A549 (cell line): ENCODE measurements around the gene CACNA1C. TPM values are rescaled to one million over a fixed set of nuclear protein-coding genes. Genes with fewer than 3 reads are reported as not detected.

ENCODE experiments used
- ATAC-seq, 2 experiments: fragments of 200-7000 bp in 1 of 2; fragments of >200 bp in 1 of 2; cut with Nextera tagmentation in 1 of 2; cut with Tn5 transposase in 1 of 2; 3 replicates each; pipeline versions ENCODE4 v1.8.0 to v1.9.1; 2018 to 2020; ENCODE audit warnings: mild to moderate bottlenecking in 1 of 2, moderate library complexity in 1 of 2
- CTCF ChIA-PET: fragments of 300-600 bp; sonication (Branson Sonifier 250); formaldehyde crosslinking; extraction: SDS; loops from one replicate; lab custom pipeline; 2021; ENCODE audit warnings: antibody characterized with exemption, inconsistent platforms; lab: Yijun Ruan, JAX
- POLR2A ChIA-PET: fragments of 350-600 bp; formaldehyde crosslinking; extraction: SDS; loops from one replicate; lab custom pipeline; 2021; ENCODE audit warnings: antibody characterized with exemption, inconsistent platforms; lab: Yijun Ruan, JAX
- DNase-seq, 2 experiments: peaks; one replicate each; pipeline versions ENCODE4 v3.0.0 to v3.0.0-alpha.2; 2011 to 2016; ENCODE audit warnings: low read depth in 1 of 2, low spot score in 1 of 2
- FAIRE-seq: peaks from 2 replicates; lab custom pipeline; 2011; peaks lifted over from hg19 to GRCh38; lab: Jason Lieb, UNC
- H3K27ac ChIP-seq, 2 experiments: fragments of >200 bp; sonication (Bioruptor Twin); formaldehyde crosslinking; 3 replicates each; pipeline ENCODE4 v1.5.1; 2016 to 2017
- H3K4me1 ChIP-seq: fragments of >200 bp; sonication (Bioruptor Twin); formaldehyde crosslinking; 3 replicates; pipeline ENCODE4 v1.6.1; 2016
- H3K4me2 ChIP-seq: fragments of >200 bp; sonication (Bioruptor Twin); formaldehyde crosslinking; 3 replicates; pipeline ENCODE4 v1.6.1; 2016
- H3K4me3 ChIP-seq: fragments of >200 bp; sonication (Bioruptor Twin); formaldehyde crosslinking; 3 replicates; pipeline ENCODE4 v1.5.1; 2016
- H3K9me3 ChIP-seq: fragments of >200 bp; sonication (Bioruptor Twin); formaldehyde crosslinking; 3 replicates; pipeline ENCODE4 v1.6.1; 2016
- BHLHE40 ChIP-seq: IDR thresholded peaks from 2 replicates; pipeline ENCODE4 v1.6.1; 2012; ENCODE audit warnings: low read depth, low read length, inconsistent platforms
- CBX2 ChIP-seq: fragments of 200-600 bp; sonication (generic); IDR thresholded peaks from 2 replicates; pipeline ENCODE4 v1.6.1; 2016; ENCODE audit warnings: low read depth, mild to moderate bottlenecking, borderline replicate concordance
- CBX8 ChIP-seq: fragments of 200-600 bp; sonication (generic); IDR thresholded peaks from 2 replicates; pipeline ENCODE4 v1.6.1; 2016
- EP300 ChIP-seq, 2 experiments: fragments of >200 bp; sonication (Bioruptor Twin); formaldehyde crosslinking; IDR thresholded peaks; 2 replicates in 1 of 2; 3 replicates in 1 of 2; pipeline ENCODE4 v1.6.1; 2016 to 2017
- FOSB ChIP-seq: fragments of 250-450 bp; sonication (Bioruptor Pico); IDR thresholded peaks from 2 replicates; pipeline ENCODE4 v1.5.0; 2020; ENCODE audit warnings: mild to moderate bottlenecking, moderate library complexity
- FOSL2 ChIP-seq, 2 experiments: fragments of 450-650 bp in 1 of 2; fragments of >200 bp in 1 of 2; sonication (Bioruptor Twin) in 1 of 2; formaldehyde crosslinking; IDR thresholded peaks; 2 replicates each; pipeline versions ENCODE4 v1.5.0 to v1.6.1; 2016 to 2020; ENCODE audit warnings: mild to moderate bottlenecking in 1 of 2, moderate library complexity in 1 of 2
- FOXS1 ChIP-seq: fragments of 250-450 bp; sonication (Bioruptor Pico); IDR thresholded peaks from 2 replicates; pipeline ENCODE4 v1.5.0; 2020; ENCODE audit warnings: mild to moderate bottlenecking, moderate library complexity
- JUN ChIP-seq, 2 experiments: fragments of >200 bp; sonication (Bioruptor Twin); formaldehyde crosslinking; IDR thresholded peaks; 2 replicates in 1 of 2; 3 replicates in 1 of 2; pipeline ENCODE4 v1.6.1; 2016 to 2017
- MYC ChIP-seq: IDR thresholded peaks from 2 replicates; pipeline ENCODE4 v1.6.1; 2012; ENCODE audit warnings: mild to moderate bottlenecking, inconsistent platforms, low read length, improper control_type of control experiment, borderline replicate concordance
- NPAS2 ChIP-seq: fragments of 250-450 bp; sonication (Bioruptor Pico); IDR thresholded peaks from 2 replicates; pipeline ENCODE4 v1.8.0; 2022; ENCODE audit warnings: mild to moderate bottlenecking, moderate library complexity, borderline replicate concordance
- PHF8 ChIP-seq: fragments of 200-600 bp; sonication (generic); IDR thresholded peaks from 2 replicates; pipeline ENCODE4 v1.6.1; 2016; ENCODE audit warnings: low read depth, mild to moderate bottlenecking, antibody characterized with exemption, moderate library complexity, borderline replicate concordance
- POLR2A ChIP-seq: IDR thresholded peaks from 2 replicates; pipeline ENCODE4 v1.6.1; 2012; ENCODE audit warnings: mild to moderate bottlenecking, low read length
- POLR2AphosphoS2 ChIP-seq: conservative IDR thresholded peaks from 2 replicates; pipeline ENCODE4 v1.6.1; 2012; ENCODE audit warnings: low read length, improper control_type of control experiment, inconsistent platforms
- RAD21 ChIP-seq, 2 experiments: fragments of >200 bp in 1 of 2; sonication (Bioruptor Twin) in 1 of 2; formaldehyde crosslinking in 1 of 2; IDR thresholded peaks in 1 of 2; conservative IDR thresholded peaks in 1 of 2; 2 replicates in 1 of 2; 3 replicates in 1 of 2; pipeline ENCODE4 v1.6.1; 2012 to 2018; ENCODE audit warnings: inconsistent platforms in 1 of 2
- RARB ChIP-seq: fragments of 250-450 bp; sonication (Bioruptor Pico); IDR thresholded peaks from 2 replicates; pipeline ENCODE4 v1.8.0; 2021; ENCODE audit warnings: mild to moderate bottlenecking, moderate library complexity
- WGBS: methylation state at CpG from one replicate; pipeline ENCODE4 v1.1.6; 2017; ENCODE audit errors: missing lambda C conversion rate; 5-methylcytosine and 5-hydroxymethylcytosine counted together
- polyA plus RNA-seq, 4 experiments: library from polyadenylated mRNA; depleted of rRNA in 3 of 4; stranded (reverse); fragments of >200 nt; fragmentation: RNase III in 1 of 4; extraction: RNeasy Plus Mini Kit Qiagen cat#74134 plus additional on column Dnase treatment in 1 of 4; gene quantifications; 2 replicates in 3 of 4; 3 replicates in 1 of 4; pipeline ENCODE4 v1.2.3, GENCODE V29; 2011 to 2017
- TF ChIP-seq, protein P1 (sequence below): fragments of 250-450 bp; sonication (Bioruptor Pico); IDR thresholded peaks from 2 replicates; pipeline ENCODE4 v1.5.0; 2021; ENCODE audit warnings: mild to moderate bottlenecking, moderate library complexity, borderline replicate concordance
- TF ChIP-seq, protein P2 (sequence below): fragments of >200 bp; sonication (Bioruptor Twin); formaldehyde crosslinking; IDR thresholded peaks from 3 replicates; pipeline ENCODE4 v1.6.1; 2016
- TF ChIP-seq, protein P3 (sequence below): fragments of 200-600 bp; sonication (generic); IDR thresholded peaks from 2 replicates; pipeline ENCODE4 v1.6.1; 2016; ENCODE audit warnings: antibody characterized with exemption, mild to moderate bottlenecking, moderate library complexity
- TF ChIP-seq, protein P4 (sequence below): fragments of 450-650 bp; IDR thresholded peaks from 2 replicates; pipeline ENCODE4 v1.6.1; 2014; ENCODE audit warnings: antibody characterized with exemption
- TF ChIP-seq, protein P5 (sequence below): IDR thresholded peaks from 2 replicates; pipeline ENCODE4 v1.6.1; 2012
- TF ChIP-seq, protein P6 (sequence below): fragments of 150-350 bp; IDR thresholded peaks from 2 replicates; pipeline ENCODE4 v1.6.1; 2014; ENCODE audit warnings: low read depth, mild to moderate bottlenecking, low read length

The CACNA1C gene
- polyA plus RNA-seq, 2 of the 4 experiments (the other 2 are of a cell fraction) = not detected

DNA sequence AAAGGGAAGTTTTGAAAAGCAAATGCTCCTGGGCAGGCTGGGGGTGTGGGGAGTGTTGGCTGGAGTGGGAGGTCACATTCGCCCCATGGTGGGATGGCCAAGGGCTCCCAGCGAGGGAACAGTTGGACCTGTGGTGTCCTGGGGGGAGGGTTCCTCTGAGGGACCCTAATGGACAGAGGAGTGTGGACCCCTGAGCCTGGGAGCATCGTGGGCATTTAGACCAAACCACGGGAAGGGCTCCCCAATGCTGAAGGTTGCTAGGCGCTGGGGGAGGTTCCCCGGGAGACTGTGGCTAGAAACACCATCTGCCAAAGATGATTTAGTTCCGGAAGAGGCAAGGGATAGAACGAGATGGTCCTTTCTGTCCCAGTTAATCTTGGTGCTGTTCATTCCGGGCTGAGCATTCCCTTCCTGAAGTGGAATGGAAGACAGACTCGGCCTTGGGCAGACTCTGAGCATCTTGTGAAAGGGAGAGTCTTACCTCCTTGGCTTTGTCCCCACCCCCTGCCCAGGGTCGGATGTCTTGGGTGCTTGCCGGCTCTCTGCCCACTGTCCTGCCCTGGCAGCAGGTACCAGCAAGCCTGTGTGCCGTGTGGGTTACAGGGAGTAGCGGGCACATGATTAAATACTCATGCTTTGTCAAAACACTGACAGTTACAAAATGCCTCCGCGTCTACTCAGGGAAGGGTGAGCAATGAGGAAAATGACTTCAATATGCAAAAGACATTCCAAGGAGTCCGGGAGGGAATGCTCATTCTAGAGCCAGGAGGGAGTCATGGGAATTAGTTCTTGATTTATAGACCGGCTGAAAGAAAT, 215.9 kb downstream of the CACNA1C start (continued):
- TF ChIP-seq, protein P1, sequence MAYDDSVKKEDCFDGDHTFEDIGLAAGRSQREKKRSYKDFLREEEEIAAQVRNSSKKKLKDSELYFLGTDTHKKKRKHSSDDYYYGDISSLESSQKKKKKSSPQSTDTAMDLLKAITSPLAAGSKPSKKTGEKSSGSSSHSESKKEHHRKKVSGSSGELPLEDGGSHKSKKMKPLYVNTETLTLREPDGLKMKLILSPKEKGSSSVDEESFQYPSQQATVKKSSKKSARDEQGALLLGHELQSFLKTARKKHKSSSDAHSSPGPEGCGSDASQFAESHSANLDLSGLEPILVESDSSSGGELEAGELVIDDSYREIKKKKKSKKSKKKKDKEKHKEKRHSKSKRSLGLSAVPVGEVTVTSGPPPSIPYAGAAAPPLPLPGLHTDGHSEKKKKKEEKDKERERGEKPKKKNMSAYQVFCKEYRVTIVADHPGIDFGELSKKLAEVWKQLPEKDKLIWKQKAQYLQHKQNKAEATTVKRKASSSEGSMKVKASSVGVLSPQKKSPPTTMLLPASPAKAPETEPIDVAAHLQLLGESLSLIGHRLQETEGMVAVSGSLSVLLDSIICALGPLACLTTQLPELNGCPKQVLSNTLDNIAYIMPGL = no peak
- TF ChIP-seq JUN (IDR thresholded peaks at IDR 0.05) (no peak), POLR2AphosphoS2 (no peak), FOSL2 (IDR thresholded peaks at IDR 0.05) (no peak), FOSL2 (CRISPR knock-in tag; IDR thresholded peaks at IDR 0.05) (no peak)
- TF ChIP-seq, protein P2, sequence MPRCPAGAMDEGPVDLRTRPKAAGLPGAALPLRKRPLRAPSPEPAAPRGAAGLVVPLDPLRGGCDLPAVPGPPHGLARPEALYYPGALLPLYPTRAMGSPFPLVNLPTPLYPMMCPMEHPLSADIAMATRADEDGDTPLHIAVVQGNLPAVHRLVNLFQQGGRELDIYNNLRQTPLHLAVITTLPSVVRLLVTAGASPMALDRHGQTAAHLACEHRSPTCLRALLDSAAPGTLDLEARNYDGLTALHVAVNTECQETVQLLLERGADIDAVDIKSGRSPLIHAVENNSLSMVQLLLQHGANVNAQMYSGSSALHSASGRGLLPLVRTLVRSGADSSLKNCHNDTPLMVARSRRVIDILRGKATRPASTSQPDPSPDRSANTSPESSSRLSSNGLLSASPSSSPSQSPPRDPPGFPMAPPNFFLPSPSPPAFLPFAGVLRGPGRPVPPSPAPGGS = no peak
- TF ChIP-seq, protein P3, sequence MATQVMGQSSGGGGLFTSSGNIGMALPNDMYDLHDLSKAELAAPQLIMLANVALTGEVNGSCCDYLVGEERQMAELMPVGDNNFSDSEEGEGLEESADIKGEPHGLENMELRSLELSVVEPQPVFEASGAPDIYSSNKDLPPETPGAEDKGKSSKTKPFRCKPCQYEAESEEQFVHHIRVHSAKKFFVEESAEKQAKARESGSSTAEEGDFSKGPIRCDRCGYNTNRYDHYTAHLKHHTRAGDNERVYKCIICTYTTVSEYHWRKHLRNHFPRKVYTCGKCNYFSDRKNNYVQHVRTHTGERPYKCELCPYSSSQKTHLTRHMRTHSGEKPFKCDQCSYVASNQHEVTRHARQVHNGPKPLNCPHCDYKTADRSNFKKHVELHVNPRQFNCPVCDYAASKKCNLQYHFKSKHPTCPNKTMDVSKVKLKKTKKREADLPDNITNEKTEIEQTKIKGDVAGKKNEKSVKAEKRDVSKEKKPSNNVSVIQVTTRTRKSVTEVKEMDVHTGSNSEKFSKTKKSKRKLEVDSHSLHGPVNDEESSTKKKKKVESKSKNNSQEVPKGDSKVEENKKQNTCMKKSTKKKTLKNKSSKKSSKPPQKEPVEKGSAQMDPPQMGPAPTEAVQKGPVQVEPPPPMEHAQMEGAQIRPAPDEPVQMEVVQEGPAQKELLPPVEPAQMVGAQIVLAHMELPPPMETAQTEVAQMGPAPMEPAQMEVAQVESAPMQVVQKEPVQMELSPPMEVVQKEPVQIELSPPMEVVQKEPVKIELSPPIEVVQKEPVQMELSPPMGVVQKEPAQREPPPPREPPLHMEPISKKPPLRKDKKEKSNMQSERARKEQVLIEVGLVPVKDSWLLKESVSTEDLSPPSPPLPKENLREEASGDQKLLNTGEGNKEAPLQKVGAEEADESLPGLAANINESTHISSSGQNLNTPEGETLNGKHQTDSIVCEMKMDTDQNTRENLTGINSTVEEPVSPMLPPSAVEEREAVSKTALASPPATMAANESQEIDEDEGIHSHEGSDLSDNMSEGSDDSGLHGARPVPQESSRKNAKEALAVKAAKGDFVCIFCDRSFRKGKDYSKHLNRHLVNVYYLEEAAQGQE = no peak

DNA sequence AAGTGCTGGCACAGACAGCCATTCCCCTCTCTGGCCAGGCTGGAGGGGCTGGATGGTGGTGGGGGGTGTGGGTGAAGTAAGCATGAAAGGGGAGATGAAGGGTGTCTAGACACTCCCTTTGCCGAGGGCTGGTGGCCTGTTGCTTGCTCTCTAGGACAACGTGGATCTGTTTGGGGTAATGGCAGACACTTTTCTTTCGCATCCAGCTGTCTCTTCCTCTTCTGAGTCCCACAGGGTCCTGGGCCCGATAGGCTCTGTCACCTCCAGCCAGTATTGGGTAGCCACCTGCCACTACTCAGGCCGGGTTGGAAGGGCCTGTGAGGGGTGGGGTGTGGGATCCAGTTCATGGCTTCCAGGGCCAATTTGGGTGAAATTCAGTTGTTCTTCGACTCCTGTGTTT, 218.1 kb downstream of the CACNA1C start:
- TF ChIP-seq, protein P4, sequence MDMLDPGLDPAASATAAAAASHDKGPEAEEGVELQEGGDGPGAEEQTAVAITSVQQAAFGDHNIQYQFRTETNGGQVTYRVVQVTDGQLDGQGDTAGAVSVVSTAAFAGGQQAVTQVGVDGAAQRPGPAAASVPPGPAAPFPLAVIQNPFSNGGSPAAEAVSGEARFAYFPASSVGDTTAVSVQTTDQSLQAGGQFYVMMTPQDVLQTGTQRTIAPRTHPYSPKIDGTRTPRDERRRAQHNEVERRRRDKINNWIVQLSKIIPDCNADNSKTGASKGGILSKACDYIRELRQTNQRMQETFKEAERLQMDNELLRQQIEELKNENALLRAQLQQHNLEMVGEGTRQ = no peak
- TF ChIP-seq, protein P5, sequence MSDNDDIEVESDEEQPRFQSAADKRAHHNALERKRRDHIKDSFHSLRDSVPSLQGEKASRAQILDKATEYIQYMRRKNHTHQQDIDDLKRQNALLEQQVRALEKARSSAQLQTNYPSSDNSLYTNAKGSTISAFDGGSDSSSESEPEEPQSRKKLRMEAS = no peak
- no peak for TF ChIP-seq FOXS1 (CRISPR knock-in tag)
- TF ChIP-seq BHLHE40 = no peak
- TF ChIP-seq MYC = no peak
- TF ChIP-seq PHF8 = no peak
- TF ChIP-seq CBX2 = no peak
- TF ChIP-seq EP300 (IDR thresholded peaks at IDR 0.05) = no peak
- no peak for TF ChIP-seq POLR2A
- no peak for TF ChIP-seq RARB (CRISPR knock-in tag)
- no peak for TF ChIP-seq CBX8
- no peak for TF ChIP-seq RAD21 (conservative IDR thresholded peaks at IDR 0.05 in 1 of 2, IDR thresholded peaks at IDR 0.05 in 1 of 2)
- TF ChIP-seq, protein P2 = no peak
- TF ChIP-seq, protein P6, sequence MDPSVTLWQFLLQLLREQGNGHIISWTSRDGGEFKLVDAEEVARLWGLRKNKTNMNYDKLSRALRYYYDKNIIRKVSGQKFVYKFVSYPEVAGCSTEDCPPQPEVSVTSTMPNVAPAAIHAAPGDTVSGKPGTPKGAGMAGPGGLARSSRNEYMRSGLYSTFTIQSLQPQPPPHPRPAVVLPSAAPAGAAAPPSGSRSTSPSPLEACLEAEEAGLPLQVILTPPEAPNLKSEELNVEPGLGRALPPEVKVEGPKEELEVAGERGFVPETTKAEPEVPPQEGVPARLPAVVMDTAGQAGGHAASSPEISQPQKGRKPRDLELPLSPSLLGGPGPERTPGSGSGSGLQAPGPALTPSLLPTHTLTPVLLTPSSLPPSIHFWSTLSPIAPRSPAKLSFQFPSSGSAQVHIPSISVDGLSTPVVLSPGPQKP = no peak
- no peak for TF ChIP-seq FOSB
- no peak for TF ChIP-seq NPAS2 (CRISPR knock-in tag)
- WGBS = 8% methylated on average over 6 of the region's 6 CpGs
- no peak overlapping the region for H3K27ac ChIP-seq
- no peak overlapping the region for H3K4me3 ChIP-seq
- H3K9me3 ChIP-seq = no peaks in the 10 kb centered on the region
- ATAC-seq (no peak), DNase-seq (no peak), FAIRE-seq (no peak)
- H3K4me2 ChIP-seq = no peak overlapping the region
- H3K4me1 ChIP-seq = no peaks in the 10 kb centered on the region
- POLR2A ChIA-PET = no interaction called here
- CTCF ChIA-PET = interaction anchor here (1.3 kb wide), 1 partner anchor 18 kb away, joined by 3 read pairs; no protein-coding TSS in a partner anchor
